GM12864 (cell line): ENCODE results near the gene PSMD5.

Source experiments
- DNase-seq: peaks from one replicate; pipeline ENCODE4 v3.0.0-alpha.2; 2011; ENCODE audit warnings: low read depth
- H3K4me3 ChIP-seq: 2 replicates; pipeline ENCODE4 v1.5.1; 2011; ENCODE audit warnings: mild to moderate bottlenecking, low read depth, low read length, control low read depth
- CTCF ChIP-seq: IDR thresholded peaks from 2 replicates; pipeline ENCODE4 v1.5.1; 2011; ENCODE audit warnings: low read depth, mild to moderate bottlenecking, moderate library complexity, low read length, control low read depth, inconsistent platforms; ENCODE audit errors: missing control alignments

The PSMD5 gene

GRCh38 chr9:120768247-120768646, 74.5 kb downstream of the PSMD5 start:
- DNase-seq: no peak
- TF ChIP-seq CTCF: no peak
- H3K4me3 ChIP-seq: no peak overlapping the region

GRCh38 chr9:120767451-120767850, 75.3 kb downstream of the PSMD5 start:
- TF ChIP-seq CTCF: no peak
- no peak overlapping the region for H3K4me3 ChIP-seq
- DNase-seq: no peak
